ENCODE results near the gene SPAG16.

DNA sequence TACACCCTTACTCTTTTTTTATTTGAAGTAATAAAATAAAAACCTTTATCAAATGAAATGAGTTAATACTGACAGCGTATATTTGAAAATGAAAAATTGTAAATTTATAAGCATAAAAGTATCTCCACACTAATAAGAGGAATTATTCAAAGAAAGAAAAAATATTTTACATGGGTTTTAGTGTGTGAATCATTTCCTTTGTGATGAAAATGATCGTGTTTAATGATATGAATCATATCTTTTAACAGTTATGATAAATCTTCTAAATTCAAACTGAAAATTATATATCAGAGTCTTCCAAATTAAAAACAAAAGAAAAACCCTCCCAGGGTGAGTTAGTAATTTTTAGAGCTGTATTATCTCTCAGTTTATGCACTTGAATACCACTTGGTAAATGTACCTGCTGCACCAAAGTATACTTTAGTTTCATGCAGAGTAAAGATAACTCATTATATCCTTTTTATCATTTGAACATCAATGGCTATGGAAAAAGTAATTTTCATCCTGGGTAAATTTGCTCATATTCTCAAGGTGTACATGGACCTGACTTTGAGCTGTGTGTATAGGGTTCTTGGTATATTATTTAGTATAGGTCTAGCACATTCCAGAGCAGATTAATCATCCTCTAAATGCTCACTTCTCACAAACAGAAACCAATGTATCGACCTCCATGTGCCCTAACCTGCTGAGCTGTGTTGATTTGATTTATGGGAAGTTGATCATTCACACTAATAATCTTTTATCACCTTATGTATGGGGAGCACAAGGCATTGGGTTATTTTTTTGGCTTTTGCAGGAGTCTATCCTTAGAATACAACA is 1027.9 kb downstream of the SPAG16 start:
- no peak for TF ChIP-seq GATA3 (IDR thresholded peaks at IDR 0.05; ENCODE audit: low read depth, low read length)
- no peak for TF ChIP-seq GATA2 (IDR thresholded peaks at IDR 0.05; ENCODE audit: low read depth, low read length)

Data from SH-SY5Y (cell line).